Skeletal muscle satellite cell (primary cell): ENCODE measurements around the gene UGT1A9.

Experiments
- H3K27me3 ChIP-seq: 2 replicates; pipeline ENCODE4 v1.7.0; 2013; ENCODE audit warnings: low read length; ENCODE audit not compliant: control insufficient read depth, insufficient read depth
- H3K36me3 ChIP-seq: 2 replicates; pipeline ENCODE4 v1.7.0; 2013; ENCODE audit warnings: mild to moderate bottlenecking, control low read depth, low read length; ENCODE audit not compliant: insufficient read depth
- H3K4me1 ChIP-seq: 2 replicates; pipeline ENCODE4 v1.7.0; 2013; ENCODE audit warnings: low read length; ENCODE audit not compliant: control insufficient read depth, insufficient read depth
- H3K4me2 ChIP-seq: 2 replicates; pipeline ENCODE4 v1.7.0; 2013; ENCODE audit warnings: mild to moderate bottlenecking, low read length
- H3K4me3 ChIP-seq: 2 replicates; pipeline ENCODE4 v1.7.0; 2013; ENCODE audit warnings: low read length
- H3K9ac ChIP-seq: 2 replicates; pipeline ENCODE4 v1.7.0; 2013; ENCODE audit warnings: mild to moderate bottlenecking, low read depth, low read length, moderate library complexity
- H3K9me3 ChIP-seq: replicated peaks from 2 replicates; pipeline ENCODE4 v1.7.0; 2013; ENCODE audit warnings: mild to moderate bottlenecking, control low read depth, low read length

The UGT1A9 gene

DNA sequence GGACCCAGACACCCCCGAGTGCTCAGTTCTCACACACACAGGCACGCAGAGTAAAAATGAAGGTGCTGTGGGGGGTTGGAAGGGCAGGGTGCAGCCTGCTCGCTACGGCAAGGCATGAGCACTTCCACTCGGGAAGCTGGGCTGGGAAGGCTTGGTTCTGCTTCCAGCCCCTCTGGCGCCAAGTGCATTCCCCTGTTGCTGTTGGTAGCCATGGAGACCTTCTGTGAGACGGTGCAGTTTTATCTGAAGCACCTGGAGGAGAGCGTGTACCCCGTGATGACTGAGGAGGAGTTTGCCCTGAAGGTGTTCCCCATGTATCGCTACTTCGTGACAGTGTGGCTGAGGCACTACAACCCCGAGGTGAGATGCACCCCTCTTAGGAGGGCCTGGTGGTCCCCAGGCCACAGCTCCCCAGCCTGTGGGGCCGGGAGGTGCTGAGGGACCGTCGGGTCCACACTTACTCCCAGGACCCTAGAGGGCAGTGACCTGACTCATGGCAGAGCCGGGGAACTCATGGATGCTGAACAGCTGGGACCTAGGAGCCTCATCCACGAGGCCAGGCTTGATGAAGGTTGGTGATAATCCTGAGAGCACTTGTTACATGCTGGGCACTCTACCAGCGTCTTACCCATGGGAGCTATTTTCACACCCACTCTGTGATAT lies 121.9 kb downstream of the UGT1A9 start:
- no peaks in the 10 kb centered on the region for H3K4me1 ChIP-seq
- no peaks in the 10 kb centered on the region for H3K27me3 ChIP-seq
- H3K4me2 ChIP-seq: no peak overlapping the region
- no peaks in the 10 kb centered on the region for H3K9me3 ChIP-seq
- H3K9ac ChIP-seq: no peak overlapping the region
- no peak overlapping the region for H3K4me3 ChIP-seq
- H3K36me3 ChIP-seq: no peaks in the 10 kb centered on the region

DNA sequence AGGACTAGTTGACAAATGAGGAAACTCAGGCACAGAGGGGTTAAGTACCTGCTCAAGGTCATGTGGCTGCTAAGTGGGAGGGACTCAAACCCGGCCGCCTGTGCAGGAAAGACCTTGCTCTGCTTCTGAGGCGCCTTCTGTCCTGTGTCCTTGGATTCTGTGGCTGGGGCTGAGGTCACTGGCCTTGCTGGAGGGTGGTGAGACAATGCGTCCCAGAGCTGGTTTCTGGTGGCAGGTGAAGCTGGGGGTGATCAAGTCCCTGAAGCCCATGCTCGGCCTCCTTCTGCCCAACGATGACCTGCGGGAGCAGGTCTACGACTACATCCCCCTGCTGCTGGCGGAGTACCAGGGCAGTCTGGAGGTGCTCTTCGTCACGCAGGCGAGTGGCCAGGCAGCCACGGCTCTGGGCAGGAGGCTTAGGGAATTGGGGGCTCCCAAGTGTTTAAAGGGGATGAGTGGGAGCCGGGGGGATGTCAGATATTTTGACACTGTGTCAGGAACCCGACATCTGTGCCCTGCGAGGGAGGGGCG lies 122.5 kb downstream of the UGT1A9 start:
- Histone ChIP-seq H3K36me3 (no peaks in the 10 kb centered on the region), H3K9ac (no peak overlapping the region), H3K4me1 (no peaks in the 10 kb centered on the region), H3K4me2 (no peak overlapping the region), H3K9me3 (no peaks in the 10 kb centered on the region), H3K27me3 (no peaks in the 10 kb centered on the region), H3K4me3 (no peak overlapping the region)

DNA sequence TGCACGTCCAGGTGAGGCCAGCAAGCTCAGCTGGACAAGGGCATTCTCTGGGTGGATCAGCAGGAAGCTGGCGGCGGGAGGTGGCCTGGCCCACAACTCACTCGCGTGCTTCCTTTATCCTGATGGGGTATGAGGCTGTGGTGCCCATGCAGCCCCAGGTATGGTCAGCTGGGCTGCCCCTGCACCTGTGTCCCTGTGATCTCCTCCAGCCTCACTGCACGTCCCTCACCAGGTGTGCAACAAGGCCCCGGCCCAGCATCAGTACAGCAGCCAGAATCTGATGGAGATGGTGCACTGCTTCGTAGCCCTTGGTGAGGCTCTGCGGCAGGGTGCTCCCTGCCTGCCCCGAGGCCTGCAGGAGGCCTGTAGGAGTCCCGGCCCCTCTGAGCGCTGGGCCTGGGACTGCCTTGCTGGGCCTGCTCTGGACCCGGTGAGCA lies 124.1 kb downstream of the UGT1A9 start:
- no peak overlapping the region for H3K4me2 ChIP-seq
- no peaks in the 10 kb centered on the region for H3K9me3 ChIP-seq
- no peak overlapping the region for H3K9ac ChIP-seq
- no peak overlapping the region for H3K4me3 ChIP-seq
- no peaks in the 10 kb centered on the region for H3K4me1 ChIP-seq
- no peaks in the 10 kb centered on the region for H3K36me3 ChIP-seq
- no peaks in the 10 kb centered on the region for H3K27me3 ChIP-seq

DNA sequence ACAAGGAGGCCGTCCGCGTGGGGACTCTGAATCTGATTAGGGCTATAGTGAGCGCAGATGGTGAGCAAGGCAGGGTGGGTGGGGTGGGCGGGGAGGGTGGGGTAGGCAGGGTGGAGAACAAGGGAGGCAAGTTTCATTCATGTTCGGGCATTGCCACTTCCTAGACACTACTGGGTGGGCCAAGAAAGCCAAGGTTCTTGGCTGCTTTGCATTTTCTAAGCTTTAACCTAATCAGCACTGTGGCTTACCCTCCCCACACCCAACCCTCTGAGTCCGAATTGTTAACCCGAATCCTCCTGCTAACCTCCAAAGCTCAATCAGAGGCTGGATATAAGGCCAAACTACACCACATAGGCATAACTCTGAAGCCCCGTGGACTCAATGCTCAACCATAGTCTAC lies 124.6 kb downstream of the UGT1A9 start:
- Histone ChIP-seq H3K4me3 (no peak overlapping the region), H3K27me3 (no peaks in the 10 kb centered on the region), H3K4me2 (no peak overlapping the region), H3K9me3 (no peaks in the 10 kb centered on the region), H3K4me1 (no peaks in the 10 kb centered on the region), H3K9ac (no peak overlapping the region), H3K36me3 (no peaks in the 10 kb centered on the region)

GRCh38 chr2:233798335-233799086 lies 126.8 kb downstream of the UGT1A9 start:
- Histone ChIP-seq H3K4me3 (no peak overlapping the region), H3K36me3 (no peaks in the 10 kb centered on the region), H3K4me2 (no peak overlapping the region), H3K27me3 (no peaks in the 10 kb centered on the region), H3K9ac (no peak overlapping the region), H3K9me3 (no peaks in the 10 kb centered on the region), H3K4me1 (no peaks in the 10 kb centered on the region)

DNA sequence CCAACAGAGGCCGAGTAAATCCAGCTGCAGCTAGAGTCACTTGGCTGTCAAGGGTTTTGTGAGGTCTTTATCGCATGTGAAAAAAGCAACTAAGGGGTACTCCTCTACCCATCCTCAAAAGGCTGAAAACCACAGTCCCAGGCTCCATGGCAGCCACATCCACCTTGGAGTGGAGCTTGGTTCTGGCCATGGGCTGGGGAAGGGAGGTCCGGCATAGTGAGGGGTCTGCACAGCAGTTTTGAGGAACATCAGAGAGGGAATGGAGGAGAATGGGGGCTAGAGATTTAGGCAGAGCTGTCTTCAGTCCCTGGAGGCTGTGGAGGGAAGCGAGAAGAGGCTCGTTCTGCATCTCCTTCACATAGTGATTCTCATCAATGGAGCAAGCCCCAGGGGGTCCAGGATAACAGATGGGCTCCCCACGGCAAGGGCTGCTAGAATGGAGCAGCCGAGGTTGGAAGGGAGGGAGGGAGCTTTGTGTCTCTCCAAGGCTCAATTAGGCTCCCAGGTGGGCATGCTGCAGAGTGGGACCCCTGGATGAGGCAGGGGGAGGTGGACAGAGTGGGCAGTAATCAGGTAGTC lies 127.5 kb downstream of the UGT1A9 start:
- Histone ChIP-seq H3K9me3 (no peaks in the 10 kb centered on the region), H3K4me2 (no peak overlapping the region), H3K9ac (no peak overlapping the region), H3K36me3 (no peaks in the 10 kb centered on the region), H3K4me3 (no peak overlapping the region), H3K4me1 (no peaks in the 10 kb centered on the region), H3K27me3 (no peaks in the 10 kb centered on the region)

GRCh38 chr2:233799716-233800115 lies 128.0 kb downstream of the UGT1A9 start:
- Histone ChIP-seq H3K9me3 (no peaks in the 10 kb centered on the region), H3K4me2 (no peak overlapping the region), H3K4me3 (no peak overlapping the region), H3K36me3 (no peaks in the 10 kb centered on the region), H3K9ac (no peak overlapping the region), H3K4me1 (no peaks in the 10 kb centered on the region), H3K27me3 (peaks cover 4% of the 10 kb centered on the region)

DNA sequence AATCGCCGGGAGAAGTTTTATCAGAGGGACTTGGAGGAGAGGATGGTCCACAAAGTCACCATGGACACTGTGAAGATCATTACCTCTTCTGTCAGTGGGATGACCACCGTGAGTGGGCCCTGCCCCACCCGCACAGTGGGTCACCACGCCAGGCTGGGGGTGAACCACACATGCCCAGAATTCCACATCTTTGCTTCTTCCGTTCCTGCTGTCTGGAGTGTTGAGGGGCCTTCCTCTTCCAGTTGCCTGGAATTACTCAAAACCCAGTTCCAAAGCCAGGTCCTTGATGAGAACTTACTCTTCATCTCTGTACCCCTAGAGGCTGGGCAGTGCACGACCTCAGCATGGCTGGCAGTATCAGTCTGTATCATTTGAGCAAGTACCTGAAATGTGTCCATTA lies 128.5 kb downstream of the UGT1A9 start:
- Histone ChIP-seq H3K36me3 (no peaks in the 10 kb centered on the region), H3K4me2 (no peak overlapping the region), H3K9me3 (no peaks in the 10 kb centered on the region), H3K4me3 (no peak overlapping the region), H3K27me3 (peaks cover 4% of the 10 kb centered on the region), H3K4me1 (no peaks in the 10 kb centered on the region), H3K9ac (no peak overlapping the region)

- H3K36me3 ChIP-seq: no peaks in the 10 kb centered on the region
Measured at GRCh38 chr2:233801357-233802131, 129.8 kb downstream of the UGT1A9 start.

GRCh38 chr2:233802132-233802815 lies 130.6 kb downstream of the UGT1A9 start:
- H3K4me1 ChIP-seq: no peaks in the 10 kb centered on the region
- H3K4me2 ChIP-seq: no peak overlapping the region
- no peaks in the 10 kb centered on the region for H3K9me3 ChIP-seq
- H3K9ac ChIP-seq: no peak overlapping the region
- peaks cover 4% of the 10 kb centered on the region for H3K27me3 ChIP-seq
- no peak overlapping the region for H3K4me3 ChIP-seq
- no peaks in the 10 kb centered on the region for H3K36me3 ChIP-seq

More at GRCh38 chr2:233801357-233802131, 129.8 kb downstream of the UGT1A9 start:
- H3K9ac ChIP-seq: no peak overlapping the region
- H3K9me3 ChIP-seq: no peaks in the 10 kb centered on the region
- H3K4me2 ChIP-seq: no peak overlapping the region
- no peaks in the 10 kb centered on the region for H3K4me1 ChIP-seq
- no peak overlapping the region for H3K4me3 ChIP-seq
- H3K27me3 ChIP-seq: peaks cover 4% of the 10 kb centered on the region
